NCI-H510A treated with DMSO at 0.1 percent for 48 hours (cell line): ENCODE results near the gene DOCK1.

ENCODE experiments used
- DNase-seq: peaks from one replicate; lab custom pipeline; 2025; lab: John Stamatoyannopoulos, UW

The DOCK1 gene

GRCh38 chr10:127467811-127468210, 562.6 kb downstream of the DOCK1 start:
- no peak for DNase-seq

- DNase-seq, result no peak
Observed at GRCh38 chr10:127468632-127469031, 563.4 kb downstream of the DOCK1 start.

- no peak for DNase-seq
Observed at GRCh38 chr10:127470911-127471310, 565.7 kb downstream of the DOCK1 start.

GRCh38 chr10:127472976-127473375, 567.7 kb downstream of the DOCK1 start:
- no peak for DNase-seq

GRCh38 chr10:127474501-127474900, 569.3 kb downstream of the DOCK1 start:
- no peak for DNase-seq

- DNase-seq, result no peak
Observed at GRCh38 chr10:127485153-127485857, 580.1 kb downstream of the DOCK1 start.

- DNase-seq, result no peak
Observed at GRCh38 chr10:127486355-127486754, 581.1 kb downstream of the DOCK1 start.

GRCh38 chr10:127492607-127493250, 587.5 kb downstream of the DOCK1 start:
- no peak for DNase-seq

GRCh38 chr10:127496035-127496434, 590.8 kb downstream of the DOCK1 start:
- no peak for DNase-seq

GRCh38 chr10:127497685-127498084, 592.5 kb downstream of the DOCK1 start:
- no peak for DNase-seq

GRCh38 chr10:127498087-127498486, 592.9 kb downstream of the DOCK1 start:
- no peak for DNase-seq

- no peak for DNase-seq
Observed at GRCh38 chr10:127500127-127500526, 594.9 kb downstream of the DOCK1 start.
